NCI-H345 (cell line): Measurements from ENCODE around the gene PXMP4.
A peak's percentile ranks its signal among the peaks of the same experiment; 100 is the strongest.
"Not testable (repeated sequence)": the region's sequence is repeated elsewhere in the genome, so short reads cannot be mapped to it uniquely, and the experiment has no call there.

ENCODE experiments used
- DNase-seq: peaks from one replicate; lab custom pipeline; 2025; lab: John Stamatoyannopoulos, UW

Gene PXMP4

GRCh38 chr20:33702861-33703260 lies 17.2 kb downstream of the PXMP4 start:
- DNase-seq = no peak

- no peak for DNase-seq
Measured at GRCh38 chr20:33701629-33702450, 18.3 kb downstream of the PXMP4 start.

- not testable (repeated sequence) for DNase-seq
Measured at GRCh38 chr20:33700696-33701441, 19.2 kb downstream of the PXMP4 start.

- not testable (repeated sequence) for DNase-seq
Measured at GRCh38 chr20:33698966-33699365, 21.1 kb downstream of the PXMP4 start.

- DNase-seq = no peak
Measured at GRCh38 chr20:33697129-33697528, 23.0 kb downstream of the PXMP4 start.

- no peak for DNase-seq
Measured at GRCh38 chr20:33696448-33696847, 23.7 kb downstream of the PXMP4 start.

GRCh38 chr20:33694639-33695012 lies 25.5 kb downstream of the PXMP4 start:
- peak; percentile 1 for DNase-seq

GRCh38 chr20:33693741-33694638 lies 26.1 kb downstream of the PXMP4 start:
- peak; percentile 83 for DNase-seq

GRCh38 chr20:33693289-33693688 lies 26.8 kb downstream of the PXMP4 start:
- no peak for DNase-seq

GRCh38 chr20:33689973-33690372 lies 30.1 kb downstream of the PXMP4 start:
- no peak for DNase-seq

- DNase-seq = no peak
Measured at GRCh38 chr20:33689493-33689892, 30.6 kb downstream of the PXMP4 start.

- DNase-seq = no peak
Measured at GRCh38 chr20:33688938-33689424, 31.1 kb downstream of the PXMP4 start.

GRCh38 chr20:33687993-33688937 lies 31.8 kb downstream of the PXMP4 start:
- DNase-seq = no peak

- DNase-seq = no peak
Measured at GRCh38 chr20:33687370-33687915, 32.7 kb downstream of the PXMP4 start.

GRCh38 chr20:33686984-33687366 lies 33.1 kb downstream of the PXMP4 start:
- DNase-seq = no peak

- DNase-seq = peak; percentile 99
Measured at GRCh38 chr20:33686100-33686983, 33.8 kb downstream of the PXMP4 start, which contains the start of gene E2F1. Gene E2F1 (minus strand): TSS chr20:33686385. CDS start chr20:33686264, 121 bp downstream.

GRCh38 chr20:33685328-33686099 lies 34.6 kb downstream of the PXMP4 start:
- DNase-seq = peak; percentile 66

GRCh38 chr20:33684533-33685327 lies 35.4 kb downstream of the PXMP4 start:
- DNase-seq = peak; percentile 83
